ENCODE results near the gene MAST3.

Gene MAST3

GRCh38 chr19:18144361-18144760 lies 46.8 kb downstream of the MAST3 start:
- H3K4me2 ChIP-seq (ENCODE audit: low read length), result no peak overlapping the region
- no peak overlapping the region for H3K4me3 ChIP-seq (ENCODE audit: low read depth, low read length)
- no peak for TF ChIP-seq CTCF (IDR thresholded peaks at IDR 0.05)
- H2AFZ ChIP-seq, result no peak overlapping the region
- no peak overlapping the region for H3K27ac ChIP-seq
- H3K79me2 ChIP-seq, result peaks cover 2% of the 10 kb centered on the region
- H3K9me3 ChIP-seq (ENCODE audit: control insufficient read depth, low read length), result no peaks in the 10 kb centered on the region
- H3K27me3 ChIP-seq (ENCODE audit: control insufficient read depth, insufficient read depth, low read length), result no peaks in the 10 kb centered on the region
- H3K36me3 ChIP-seq (ENCODE audit: control insufficient read depth, insufficient read depth, low read length), result no peaks in the 10 kb centered on the region
- no peaks in the 10 kb centered on the region for H3K4me1 ChIP-seq
- H3K9ac ChIP-seq, result no peak overlapping the region

DNA sequence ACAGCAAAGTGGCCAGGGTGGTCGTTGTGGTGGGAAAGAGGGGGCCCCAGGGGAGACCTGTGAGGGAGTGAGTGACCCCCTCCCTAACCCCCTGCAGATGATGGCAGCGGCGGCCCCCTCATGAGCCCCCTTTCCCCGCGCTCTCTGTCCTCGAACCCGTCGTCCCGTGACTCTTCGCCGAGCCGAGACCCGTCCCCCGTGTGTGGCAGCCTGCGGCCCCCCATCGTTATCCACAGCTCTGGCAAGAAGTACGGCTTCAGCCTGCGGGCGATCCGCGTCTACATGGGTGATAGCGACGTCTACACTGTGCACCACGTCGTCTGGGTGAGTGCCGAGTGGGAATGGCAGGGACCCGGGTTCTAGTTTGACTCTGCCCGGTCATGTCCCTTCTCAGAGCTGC lies 47.3 kb downstream of the MAST3 start:
- H2AFZ ChIP-seq, result no peak overlapping the region

GRCh38 chr19:18145391-18145999 lies 47.9 kb downstream of the MAST3 start:
- Histone ChIP-seq H3K4me3 (ENCODE audit: low read depth, low read length) (no peak overlapping the region), H3K79me2 (peaks cover 2% of the 10 kb centered on the region), H3K36me3 (ENCODE audit: control insufficient read depth, insufficient read depth, low read length) (no peaks in the 10 kb centered on the region), H3K4me2 (ENCODE audit: low read length) (no peak overlapping the region), H3K9ac (no peak overlapping the region), H3K27ac (no peak overlapping the region), H3K9me3 (ENCODE audit: control insufficient read depth, low read length) (no peaks in the 10 kb centered on the region), H2AFZ (no peak overlapping the region), H3K4me1 (no peaks in the 10 kb centered on the region), H3K27me3 (ENCODE audit: control insufficient read depth, insufficient read depth, low read length) (no peaks in the 10 kb centered on the region)
- no peak for TF ChIP-seq CTCF (IDR thresholded peaks at IDR 0.05)

More for the DNA sequence above, 47.3 kb downstream of the MAST3 start:
- no peak overlapping the region for H3K4me2 ChIP-seq (ENCODE audit: low read length)
- no peak overlapping the region for H3K4me3 ChIP-seq (ENCODE audit: low read depth, low read length)
- no peaks in the 10 kb centered on the region for H3K4me1 ChIP-seq
- no peaks in the 10 kb centered on the region for H3K9me3 ChIP-seq (ENCODE audit: control insufficient read depth, low read length)
- no peak for TF ChIP-seq CTCF (IDR thresholded peaks at IDR 0.05)
- no peak overlapping the region for H3K9ac ChIP-seq
- H3K27ac ChIP-seq, result no peak overlapping the region
- H3K79me2 ChIP-seq, result peaks cover 2% of the 10 kb centered on the region
- H3K36me3 ChIP-seq (ENCODE audit: control insufficient read depth, insufficient read depth, low read length), result no peaks in the 10 kb centered on the region
- H3K27me3 ChIP-seq (ENCODE audit: control insufficient read depth, insufficient read depth, low read length), result no peaks in the 10 kb centered on the region

GRCh38 chr19:18147396-18147795 lies 49.8 kb downstream of the MAST3 start:
- Histone ChIP-seq H3K4me1 (peaks cover 5% of the 10 kb centered on the region), H2AFZ (no peak overlapping the region)

More at GRCh38 chr19:18147396-18147795, 49.8 kb downstream of the MAST3 start:
- TF ChIP-seq CTCF (IDR thresholded peaks at IDR 0.05), result no peak
- Histone ChIP-seq H3K4me2 (ENCODE audit: low read length) (no peak overlapping the region), H3K9ac (no peak overlapping the region), H3K27ac (no peak overlapping the region), H3K27me3 (ENCODE audit: control insufficient read depth, insufficient read depth, low read length) (no peaks in the 10 kb centered on the region), H3K9me3 (ENCODE audit: control insufficient read depth, low read length) (no peaks in the 10 kb centered on the region), H3K36me3 (ENCODE audit: control insufficient read depth, insufficient read depth, low read length) (no peaks in the 10 kb centered on the region), H3K79me2 (peaks cover 2% of the 10 kb centered on the region), H3K4me3 (ENCODE audit: low read depth, low read length) (no peak overlapping the region)

Data from parathyroid adenoma (tissue), 2 donors.